ENCODE data around the gene TMIGD1. TPM values are rescaled to one million over a fixed set of nuclear protein-coding genes. Genes with fewer than 3 reads are reported as not detected.

TMIGD1 gene
- polyA plus RNA-seq, 3 donors = not detected

Other genes starting within 250 kb of the TMIGD1 start
- 10 to 100 TPM; 14.9 to 46.7 (median 21.8) TPM for gene NSRP1, start 217.2 kb downstream of the TMIGD1 start, polyA plus RNA-seq
- under 1 TPM in 2 of 3 donors, not detected in 1; 0.06 to 0.29 TPM for gene SLC6A4, start 98.4 kb downstream of the TMIGD1 start, polyA plus RNA-seq
- 10 to 100 TPM; 18.1 to 25.4 (median 18.4) TPM for gene BLMH, start 42.1 kb downstream of the TMIGD1 start, polyA plus RNA-seq
- 10 to 100 TPM in 1 of 3 donors, 1 to 10 TPM in 2; 6.9 to 12.9 (median 9.6) TPM for gene CPD, start 44.9 kb upstream of the TMIGD1 start, polyA plus RNA-seq
- gene GOSR1, start 143.4 kb upstream of the TMIGD1 start, polyA plus RNA-seq = 10 to 100 TPM; 13.4 to 17.5 (median 14.2) TPM